ENCODE data around the gene SNRNP25. TPM values are rescaled to one million over a fixed set of nuclear protein-coding genes. Genes with fewer than 3 reads are reported as not detected.

SNRNP25 gene
- total and polyA plus RNA-seq, 9 of the 15 experiments (the other 6 are each of a cell fraction or from before 2014, with no cell fraction given) = 59.0 to 176 (median 108) TPM

DNA sequence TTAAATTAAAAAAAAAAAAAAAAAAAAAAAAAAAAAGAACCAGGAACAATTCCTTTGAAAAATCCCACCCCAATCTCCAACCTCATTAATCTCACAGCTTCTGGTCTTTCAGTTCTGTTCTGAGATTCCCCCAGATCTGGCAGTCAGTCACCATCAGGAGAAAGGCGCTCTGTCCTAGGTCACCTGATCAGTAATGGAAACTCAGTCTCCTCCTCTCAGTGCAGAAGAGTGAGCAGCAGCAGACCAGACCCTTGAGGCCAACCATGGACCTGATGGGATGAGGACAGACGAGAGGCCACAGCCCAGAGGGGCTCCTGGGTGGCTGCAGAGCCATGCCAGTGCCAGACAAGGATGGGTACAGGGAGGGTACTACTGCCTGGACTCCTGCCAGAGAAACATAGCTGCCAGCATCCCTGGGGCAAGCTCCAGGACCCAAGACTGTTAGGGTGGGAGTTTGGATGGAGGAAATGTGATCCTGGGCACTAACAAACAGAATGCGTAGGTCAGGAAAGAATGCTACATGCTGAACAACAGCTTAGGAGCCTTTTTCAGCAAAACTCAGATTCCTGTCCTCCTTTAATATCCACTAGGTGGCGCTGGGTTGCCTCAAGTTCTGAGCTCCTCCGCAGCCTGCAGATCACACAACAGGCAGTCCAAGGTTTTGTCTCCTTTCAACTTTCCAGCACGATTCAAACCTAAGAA is 53.1 kb downstream of the SNRNP25 start (continued):
- TF ChIP-seq ZNF644 (tag; IDR thresholded peaks at IDR 0.05; ENCODE audit: low read depth) (no peak), GABPB1 (CRISPR knock-in tag; IDR thresholded peaks at IDR 0.05) (no peak), NFE2 (IDR thresholded peaks at IDR 0.05; ENCODE audit: low read depth) (no peak), KAT8 (IDR thresholded peaks at IDR 0.05; ENCODE audit: low read depth) (no peak), NONO (IDR thresholded peaks at IDR 0.05; ENCODE audit: low read depth in 2 of 2, low read length in 1 of 2) (no peak), ZNF586 (CRISPR knock-in tag; conservative IDR thresholded peaks at IDR 0.05) (no peak), SMARCB1 (IDR thresholded peaks at IDR 0.05; ENCODE audit: insufficient read length, low read depth) (no peak), NFIX (CRISPR knock-in tag; IDR thresholded peaks at IDR 0.05; ENCODE audit: low read depth) (no peak), EGR1 (conservative IDR thresholded peaks at IDR 0.05) (no peak), BDP1 (IDR thresholded peaks at IDR 0.05; ENCODE audit: insufficient read depth, insufficient read length) (no peak), HNRNPH1 (optimal IDR thresholded peaks at IDR 0.05; ENCODE audit: low read depth, low read length) (no peak), RBM14 (IDR thresholded peaks at IDR 0.05; ENCODE audit: borderline replicate concordance, insufficient read depth, low read depth, low read length) (no peak), ZNF561 (CRISPR knock-in tag; conservative IDR thresholded peaks at IDR 0.05) (no peak)
- TF ChIP-seq, protein P1, sequence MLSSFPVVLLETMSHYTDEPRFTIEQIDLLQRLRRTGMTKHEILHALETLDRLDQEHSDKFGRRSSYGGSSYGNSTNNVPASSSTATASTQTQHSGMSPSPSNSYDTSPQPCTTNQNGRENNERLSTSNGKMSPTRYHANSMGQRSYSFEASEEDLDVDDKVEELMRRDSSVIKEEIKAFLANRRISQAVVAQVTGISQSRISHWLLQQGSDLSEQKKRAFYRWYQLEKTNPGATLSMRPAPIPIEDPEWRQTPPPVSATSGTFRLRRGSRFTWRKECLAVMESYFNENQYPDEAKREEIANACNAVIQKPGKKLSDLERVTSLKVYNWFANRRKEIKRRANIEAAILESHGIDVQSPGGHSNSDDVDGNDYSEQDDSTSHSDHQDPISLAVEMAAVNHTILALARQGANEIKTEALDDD (IDR thresholded peaks at IDR 0.05) = no peak
- TF ChIP-seq, protein P2, sequence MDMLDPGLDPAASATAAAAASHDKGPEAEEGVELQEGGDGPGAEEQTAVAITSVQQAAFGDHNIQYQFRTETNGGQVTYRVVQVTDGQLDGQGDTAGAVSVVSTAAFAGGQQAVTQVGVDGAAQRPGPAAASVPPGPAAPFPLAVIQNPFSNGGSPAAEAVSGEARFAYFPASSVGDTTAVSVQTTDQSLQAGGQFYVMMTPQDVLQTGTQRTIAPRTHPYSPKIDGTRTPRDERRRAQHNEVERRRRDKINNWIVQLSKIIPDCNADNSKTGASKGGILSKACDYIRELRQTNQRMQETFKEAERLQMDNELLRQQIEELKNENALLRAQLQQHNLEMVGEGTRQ (CRISPR knock-in tag; IDR thresholded peaks at IDR 0.05) = peak; percentile 41
- TF ChIP-seq, protein P3, sequence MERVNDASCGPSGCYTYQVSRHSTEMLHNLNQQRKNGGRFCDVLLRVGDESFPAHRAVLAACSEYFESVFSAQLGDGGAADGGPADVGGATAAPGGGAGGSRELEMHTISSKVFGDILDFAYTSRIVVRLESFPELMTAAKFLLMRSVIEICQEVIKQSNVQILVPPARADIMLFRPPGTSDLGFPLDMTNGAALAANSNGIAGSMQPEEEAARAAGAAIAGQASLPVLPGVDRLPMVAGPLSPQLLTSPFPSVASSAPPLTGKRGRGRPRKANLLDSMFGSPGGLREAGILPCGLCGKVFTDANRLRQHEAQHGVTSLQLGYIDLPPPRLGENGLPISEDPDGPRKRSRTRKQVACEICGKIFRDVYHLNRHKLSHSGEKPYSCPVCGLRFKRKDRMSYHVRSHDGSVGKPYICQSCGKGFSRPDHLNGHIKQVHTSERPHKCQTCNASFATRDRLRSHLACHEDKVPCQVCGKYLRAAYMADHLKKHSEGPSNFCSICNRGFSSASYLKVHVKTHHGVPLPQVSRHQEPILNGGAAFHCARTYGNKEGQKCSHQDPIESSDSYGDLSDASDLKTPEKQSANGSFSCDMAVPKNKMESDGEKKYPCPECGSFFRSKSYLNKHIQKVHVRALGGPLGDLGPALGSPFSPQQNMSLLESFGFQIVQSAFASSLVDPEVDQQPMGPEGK (CRISPR knock-in tag; IDR thresholded peaks at IDR 0.05; ENCODE audit: borderline replicate concordance) = no peak
- TF ChIP-seq, protein P4, sequence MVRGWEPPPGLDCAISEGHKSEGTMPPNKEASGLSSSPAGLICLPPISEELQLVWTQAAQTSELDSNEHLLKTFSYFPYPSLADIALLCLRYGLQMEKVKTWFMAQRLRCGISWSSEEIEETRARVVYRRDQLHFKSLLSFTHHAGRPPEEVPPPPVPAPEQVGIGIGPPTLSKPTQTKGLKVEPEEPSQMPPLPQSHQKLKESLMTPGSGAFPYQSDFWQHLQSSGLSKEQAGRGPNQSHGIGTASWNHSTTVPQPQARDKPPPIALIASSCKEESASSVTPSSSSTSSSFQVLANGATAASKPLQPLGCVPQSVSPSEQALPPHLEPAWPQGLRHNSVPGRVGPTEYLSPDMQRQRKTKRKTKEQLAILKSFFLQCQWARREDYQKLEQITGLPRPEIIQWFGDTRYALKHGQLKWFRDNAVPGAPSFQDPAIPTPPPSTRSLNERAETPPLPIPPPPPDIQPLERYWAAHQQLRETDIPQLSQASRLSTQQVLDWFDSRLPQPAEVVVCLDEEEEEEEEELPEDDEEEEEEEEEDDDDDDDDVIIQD (CRISPR knock-in tag; IDR thresholded peaks at IDR 0.05) = no peak
- TF ChIP-seq, protein P5, sequence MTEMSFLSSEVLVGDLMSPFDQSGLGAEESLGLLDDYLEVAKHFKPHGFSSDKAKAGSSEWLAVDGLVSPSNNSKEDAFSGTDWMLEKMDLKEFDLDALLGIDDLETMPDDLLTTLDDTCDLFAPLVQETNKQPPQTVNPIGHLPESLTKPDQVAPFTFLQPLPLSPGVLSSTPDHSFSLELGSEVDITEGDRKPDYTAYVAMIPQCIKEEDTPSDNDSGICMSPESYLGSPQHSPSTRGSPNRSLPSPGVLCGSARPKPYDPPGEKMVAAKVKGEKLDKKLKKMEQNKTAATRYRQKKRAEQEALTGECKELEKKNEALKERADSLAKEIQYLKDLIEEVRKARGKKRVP (CRISPR knock-in tag; IDR thresholded peaks at IDR 0.05) = no peak
- TF ChIP-seq, protein P6, sequence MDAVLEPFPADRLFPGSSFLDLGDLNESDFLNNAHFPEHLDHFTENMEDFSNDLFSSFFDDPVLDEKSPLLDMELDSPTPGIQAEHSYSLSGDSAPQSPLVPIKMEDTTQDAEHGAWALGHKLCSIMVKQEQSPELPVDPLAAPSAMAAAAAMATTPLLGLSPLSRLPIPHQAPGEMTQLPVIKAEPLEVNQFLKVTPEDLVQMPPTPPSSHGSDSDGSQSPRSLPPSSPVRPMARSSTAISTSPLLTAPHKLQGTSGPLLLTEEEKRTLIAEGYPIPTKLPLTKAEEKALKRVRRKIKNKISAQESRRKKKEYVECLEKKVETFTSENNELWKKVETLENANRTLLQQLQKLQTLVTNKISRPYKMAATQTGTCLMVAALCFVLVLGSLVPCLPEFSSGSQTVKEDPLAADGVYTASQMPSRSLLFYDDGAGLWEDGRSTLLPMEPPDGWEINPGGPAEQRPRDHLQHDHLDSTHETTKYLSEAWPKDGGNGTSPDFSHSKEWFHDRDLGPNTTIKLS (IDR thresholded peaks at IDR 0.05; ENCODE audit: borderline replicate concordance, low read depth) = no peak
- TF ChIP-seq, protein P7, sequence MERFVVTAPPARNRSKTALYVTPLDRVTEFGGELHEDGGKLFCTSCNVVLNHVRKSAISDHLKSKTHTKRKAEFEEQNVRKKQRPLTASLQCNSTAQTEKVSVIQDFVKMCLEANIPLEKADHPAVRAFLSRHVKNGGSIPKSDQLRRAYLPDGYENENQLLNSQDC (CRISPR knock-in tag; IDR thresholded peaks at IDR 0.05) = no peak
